RWPE2 (cell line): ENCODE results near the gene SUGCT.

Source experiments
- ATAC-seq: fragments of 200-7000 bp; cut with Tn5 transposase; 3 replicates; pipeline ENCODE4 v1.9.1; 2021; ENCODE audit warnings: low read depth
- DNase-seq: peaks from one replicate; pipeline ENCODE4 v3.0.0-alpha.2; 2020; ENCODE audit warnings: low spot score
- H3K27ac ChIP-seq: fragments of 450-650 bp; 2 replicates; pipeline ENCODE4 v1.5.1; 2017; ENCODE audit warnings: mild to moderate bottlenecking; ENCODE audit not compliant: poor library complexity, severe bottlenecking
- H3K27me3 ChIP-seq: fragments of 250-450 bp; sonication (Bioruptor Pico); 2 replicates; pipeline ENCODE4 v1.5.1; 2021; ENCODE audit warnings: mild to moderate bottlenecking, moderate library complexity; ENCODE audit not compliant: insufficient read depth, poor library complexity, severe bottlenecking
- H3K36me3 ChIP-seq: fragments of 250-450 bp; sonication (Bioruptor Pico); 2 replicates; pipeline ENCODE4 v1.5.1; 2020; ENCODE audit warnings: low read depth, mild to moderate bottlenecking, moderate library complexity
- H3K4me1 ChIP-seq: fragments of 250-450 bp; sonication (Bioruptor Pico); 2 replicates; pipeline ENCODE4 v1.5.1; 2021; ENCODE audit warnings: mild to moderate bottlenecking, moderate library complexity; ENCODE audit not compliant: insufficient read depth, poor library complexity, severe bottlenecking
- H3K4me3 ChIP-seq: fragments of 250-450 bp; sonication (Bioruptor Pico); 2 replicates; pipeline ENCODE4 v1.5.1; 2021; ENCODE audit warnings: mild to moderate bottlenecking, moderate library complexity; ENCODE audit not compliant: severe bottlenecking
- H3K9me3 ChIP-seq: fragments of 250-450 bp; sonication (Bioruptor Pico); 2 replicates; pipeline ENCODE4 v1.5.1; 2021; ENCODE audit warnings: mild to moderate bottlenecking, moderate library complexity; ENCODE audit not compliant: severe bottlenecking
- TF ChIP-seq, protein P1 (sequence below): fragments of 450-650 bp; IDR thresholded peaks from one replicate; pipeline ENCODE4 v1.5.1; 2017; ENCODE audit warnings: mild to moderate bottlenecking, moderate library complexity; ENCODE audit not compliant: poor library complexity, severe bottlenecking

SUGCT gene

GRCh38 chr7:40870108-40870507 lies 735.3 kb downstream of the SUGCT start:
- no peaks in the 10 kb centered on the region for H3K27me3 ChIP-seq
- DNase-seq, result no peak
- ATAC-seq, result no peak
- H3K4me1 ChIP-seq, result no peaks in the 10 kb centered on the region
- no peak overlapping the region for H3K27ac ChIP-seq
- no peak overlapping the region for H3K4me3 ChIP-seq
- no peaks in the 10 kb centered on the region for H3K36me3 ChIP-seq
- H3K9me3 ChIP-seq, result no peaks in the 10 kb centered on the region
- TF ChIP-seq, protein P1, sequence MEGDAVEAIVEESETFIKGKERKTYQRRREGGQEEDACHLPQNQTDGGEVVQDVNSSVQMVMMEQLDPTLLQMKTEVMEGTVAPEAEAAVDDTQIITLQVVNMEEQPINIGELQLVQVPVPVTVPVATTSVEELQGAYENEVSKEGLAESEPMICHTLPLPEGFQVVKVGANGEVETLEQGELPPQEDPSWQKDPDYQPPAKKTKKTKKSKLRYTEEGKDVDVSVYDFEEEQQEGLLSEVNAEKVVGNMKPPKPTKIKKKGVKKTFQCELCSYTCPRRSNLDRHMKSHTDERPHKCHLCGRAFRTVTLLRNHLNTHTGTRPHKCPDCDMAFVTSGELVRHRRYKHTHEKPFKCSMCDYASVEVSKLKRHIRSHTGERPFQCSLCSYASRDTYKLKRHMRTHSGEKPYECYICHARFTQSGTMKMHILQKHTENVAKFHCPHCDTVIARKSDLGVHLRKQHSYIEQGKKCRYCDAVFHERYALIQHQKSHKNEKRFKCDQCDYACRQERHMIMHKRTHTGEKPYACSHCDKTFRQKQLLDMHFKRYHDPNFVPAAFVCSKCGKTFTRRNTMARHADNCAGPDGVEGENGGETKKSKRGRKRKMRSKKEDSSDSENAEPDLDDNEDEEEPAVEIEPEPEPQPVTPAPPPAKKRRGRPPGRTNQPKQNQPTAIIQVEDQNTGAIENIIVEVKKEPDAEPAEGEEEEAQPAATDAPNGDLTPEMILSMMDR, result no peak

- TF ChIP-seq, protein P1, result no peak
- ATAC-seq, result no peak
- Histone ChIP-seq H3K4me1 (no peaks in the 10 kb centered on the region), H3K4me3 (no peak overlapping the region), H3K27me3 (no peaks in the 10 kb centered on the region), H3K27ac (no peak overlapping the region), H3K9me3 (no peaks in the 10 kb centered on the region), H3K36me3 (no peaks in the 10 kb centered on the region)
- DNase-seq, result no peak
Observed at GRCh38 chr7:40873248-40873647, 738.4 kb downstream of the SUGCT start.

DNA sequence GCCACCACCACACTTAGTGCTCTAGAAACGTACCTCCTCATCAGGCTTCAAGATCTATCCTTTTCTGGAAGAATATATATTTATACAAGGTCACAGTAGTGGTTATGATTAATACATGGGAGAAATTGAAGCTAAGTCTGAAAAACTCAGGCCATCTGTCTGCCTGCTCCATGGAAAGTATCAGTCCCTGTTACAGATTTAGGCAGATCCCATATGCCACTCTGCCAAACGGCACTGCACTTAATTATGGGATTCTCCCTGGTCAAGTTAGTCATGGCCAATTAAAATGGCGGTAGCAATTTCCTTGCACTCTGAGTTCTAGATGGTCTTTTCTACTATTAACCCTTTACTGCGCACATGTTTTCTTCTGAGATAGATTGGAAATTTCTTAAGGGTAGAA lies 740.0 kb downstream of the SUGCT start:
- Histone ChIP-seq H3K9me3 (no peaks in the 10 kb centered on the region), H3K36me3 (no peaks in the 10 kb centered on the region), H3K4me3 (no peak overlapping the region), H3K27me3 (no peaks in the 10 kb centered on the region), H3K27ac (no peak overlapping the region), H3K4me1 (no peaks in the 10 kb centered on the region)
- ATAC-seq (no peak), DNase-seq (no peak)
- TF ChIP-seq, protein P1, result no peak

DNA sequence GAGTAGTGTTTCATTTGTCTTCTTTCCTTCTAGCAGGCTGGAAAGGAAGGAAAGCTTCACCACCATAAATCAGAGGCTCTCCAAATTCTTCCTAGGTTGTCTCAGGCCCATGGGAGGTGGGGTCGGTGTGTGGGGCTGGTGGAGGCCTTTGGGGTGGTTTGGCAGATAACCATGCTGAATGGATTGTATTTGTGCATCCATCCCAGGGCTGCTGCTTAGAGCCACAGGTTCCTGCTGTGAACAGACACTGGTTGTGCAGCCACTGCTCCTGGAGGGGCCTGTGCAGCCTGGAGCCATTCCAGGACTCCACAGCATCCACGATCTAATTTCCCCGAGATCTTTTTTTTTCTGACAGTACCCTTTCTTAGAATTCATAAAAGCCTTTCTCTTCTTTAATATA lies 741.8 kb downstream of the SUGCT start:
- H3K27ac ChIP-seq, result no peak overlapping the region
- TF ChIP-seq, protein P1, result no peak
- H3K9me3 ChIP-seq, result no peaks in the 10 kb centered on the region
- no peaks in the 10 kb centered on the region for H3K27me3 ChIP-seq
- H3K4me3 ChIP-seq, result no peak overlapping the region
- DNase-seq (no peak), ATAC-seq (no peak)
- no peaks in the 10 kb centered on the region for H3K4me1 ChIP-seq
- H3K36me3 ChIP-seq, result no peaks in the 10 kb centered on the region

GRCh38 chr7:40879941-40880543 lies 745.2 kb downstream of the SUGCT start:
- Histone ChIP-seq H3K4me1 (no peaks in the 10 kb centered on the region), H3K27me3 (no peaks in the 10 kb centered on the region), H3K27ac (no peak overlapping the region), H3K9me3 (no peaks in the 10 kb centered on the region), H3K36me3 (no peaks in the 10 kb centered on the region), H3K4me3 (no peak overlapping the region)
- TF ChIP-seq, protein P1, result no peak
- DNase-seq, result no peak
- no peak for ATAC-seq
